Left ventricle myocardium inferior (tissue), 1 donor: ENCODE data around the gene CYP2B6. TPM values are rescaled to one million over a fixed set of nuclear protein-coding genes. Genes with fewer than 3 reads are reported as not detected.

Experiments
- DNase-seq: peaks from one replicate; pipeline ENCODE4 v3.0.0-alpha.2; 2020
- H3K27ac ChIP-seq: fragments of 200-600 bp; replicated peaks from 2 replicates; pipeline ENCODE4 v1.8.0; 2021
- H3K27me3 ChIP-seq: fragments of 200-600 bp; 2 replicates; pipeline ENCODE4 v1.8.0; 2021; ENCODE audit warnings: low read depth
- H3K36me3 ChIP-seq: fragments of 200-600 bp; 2 replicates; pipeline ENCODE4 v1.8.0; 2021
- H3K4me1 ChIP-seq: fragments of 200-600 bp; 2 replicates; pipeline ENCODE4 v1.8.0; 2021
- H3K4me3 ChIP-seq: fragments of 200-600 bp; 2 replicates; pipeline ENCODE4 v1.8.0; 2021; ENCODE audit warnings: mild to moderate bottlenecking, moderate library complexity
- H3K9me3 ChIP-seq: fragments of 200-600 bp; replicated peaks from 2 replicates; pipeline ENCODE4 v1.8.0; 2021
- CTCF ChIP-seq: fragments of 200-600 bp; IDR thresholded peaks from 2 replicates; pipeline ENCODE4 v1.8.0; 2021; ENCODE audit warnings: antibody characterized with exemption, mild to moderate bottlenecking, borderline replicate concordance
- intact Hi-C: fragments of 100-400 bp; cut with micrococcal nuclease; formaldehyde crosslinking; loops from one replicate; pipeline ENCODE4 v1.11.0; 2022
- long read RNA-seq: library from polyadenylated mRNA; unstranded; transcript quantifications from one replicate; pipeline ENCODE4 v2.0.0, GENCODE V29; 2021
- total RNA-seq: library from RNA; stranded (reverse); fragmentation: NEBNext Ultra II Directional; extraction: Animal tissue kit (Norgen Biotek cat#: 25700); gene quantifications from one replicate; pipeline ENCODE4 v1.2.1, GENCODE V29; 2021
- donor health status: DM: no; HTN: yes; CAD: no; lungs with severe emphysema.

Gene CYP2B6
- total RNA-seq: not detected
- long read RNA-seq: 0 reads

GRCh38 chr19:40990972-40991381, at the start of gene CYP2B6:
Gene CYP2B6, plus strand, starts transcription at chr19:40991282. Its CDS starts 24 bp downstream, at chr19:40991306.
- H3K27me3 ChIP-seq: peaks cover 44% of the 10 kb centered on the region
- H3K4me1 ChIP-seq: no peaks in the 10 kb centered on the region
- TF ChIP-seq CTCF: no peak
- no peak within 1 kb of the TSS for H3K4me3 ChIP-seq
- H3K9me3 ChIP-seq: peaks cover 18% of the 10 kb centered on the region
- H3K27ac ChIP-seq: no peak within 1 kb of the TSS
- intact Hi-C loops: no loop called here
- DNase-seq: no peak
- no peaks in the 10 kb centered on the region for H3K36me3 ChIP-seq

DNA sequence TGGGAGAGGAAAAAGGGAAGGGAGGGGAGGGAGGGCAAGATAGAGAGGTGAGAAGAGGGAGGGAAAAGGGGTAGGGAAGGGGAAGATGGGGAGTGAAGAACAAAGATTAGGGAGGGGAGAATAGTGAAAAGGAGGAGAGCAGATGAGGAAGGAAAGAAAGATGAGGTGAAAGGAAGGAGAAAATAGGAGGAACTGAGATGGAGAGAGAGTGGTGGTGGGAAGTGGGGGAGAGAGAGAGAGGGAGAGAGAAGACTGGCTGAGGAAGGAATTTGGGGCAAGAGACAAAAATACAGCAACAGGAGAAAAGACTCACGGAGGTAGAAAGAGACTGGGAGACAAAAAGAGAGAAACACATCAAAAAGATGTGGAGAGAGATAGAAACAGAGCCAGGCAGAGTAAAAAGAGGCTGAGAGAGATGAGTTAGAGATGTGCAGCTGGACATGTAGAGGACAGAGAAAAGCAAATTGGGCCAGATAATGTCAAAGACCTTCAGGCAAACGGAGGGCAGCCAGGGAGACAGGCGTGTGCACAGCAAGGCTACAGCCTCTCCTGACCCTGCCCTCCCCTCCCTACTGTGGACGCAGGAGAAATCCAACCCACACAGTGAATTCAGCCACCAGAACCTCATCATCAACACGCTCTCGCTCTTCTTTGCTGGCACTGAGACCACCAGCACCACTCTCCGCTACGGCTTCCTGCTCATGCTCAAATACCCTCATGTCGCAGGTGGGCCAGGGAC, 49.4 kb upstream of the CYP2B6 start:
- Histone ChIP-seq H3K27me3 (peaks cover 47% of the 10 kb centered on the region), H3K9me3 (no peaks in the 10 kb centered on the region), H3K36me3 (no peaks in the 10 kb centered on the region), H3K4me3 (no peak overlapping the region), H3K4me1 (no peaks in the 10 kb centered on the region), H3K27ac (no peak overlapping the region)
- TF ChIP-seq CTCF: no peak
- intact Hi-C loops: no loop called here
- DNase-seq: no peak

DNA sequence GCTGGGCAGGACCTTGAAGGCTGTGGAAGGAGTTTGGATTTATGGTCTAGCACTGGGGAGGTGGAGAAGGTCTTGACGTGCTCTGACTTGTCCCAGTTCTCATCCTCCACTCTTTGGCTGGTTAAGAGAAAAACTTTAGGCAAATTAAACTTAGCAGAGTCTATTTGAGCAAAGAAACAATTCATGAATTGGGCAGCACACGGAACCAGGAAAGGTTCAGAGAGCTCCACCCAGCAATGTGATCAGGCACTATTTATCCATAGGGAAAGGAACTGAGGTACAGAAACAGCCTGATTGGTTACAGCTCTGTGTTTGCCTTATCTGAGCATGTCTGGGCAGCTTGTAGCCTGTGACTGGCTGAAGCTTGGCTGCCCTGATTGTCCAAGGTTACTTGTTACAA, 45.4 kb upstream of the CYP2B6 start:
- DNase-seq: no peak
- TF ChIP-seq CTCF: no peak
- intact Hi-C loops: no loop called here

DNA sequence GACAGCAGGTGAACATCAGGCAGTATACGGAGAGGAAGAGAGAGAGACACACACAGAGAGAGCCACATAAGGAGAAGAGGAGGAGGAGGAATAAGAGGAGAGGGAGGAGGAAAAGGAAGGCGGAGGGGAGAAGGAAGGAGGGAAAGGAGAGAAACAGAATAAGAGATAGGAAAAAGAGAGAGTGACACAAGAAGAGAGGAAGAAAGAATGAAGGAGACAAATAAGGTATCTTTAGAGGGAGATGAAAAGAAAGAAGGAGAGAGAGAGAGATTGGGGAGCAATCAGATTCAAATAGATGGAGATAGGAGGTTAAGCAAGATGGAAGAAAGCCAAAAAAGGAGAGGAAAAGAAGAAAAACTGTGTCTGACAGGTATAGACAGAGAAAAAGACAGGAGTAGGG, 44.0 kb upstream of the CYP2B6 start:
- H3K27me3 ChIP-seq: peaks cover 11% of the 10 kb centered on the region
- no peaks in the 10 kb centered on the region for H3K36me3 ChIP-seq
- no peak for TF ChIP-seq CTCF
- no peaks in the 10 kb centered on the region for H3K9me3 ChIP-seq
- intact Hi-C loops: no loop called here
- no peak overlapping the region for H3K27ac ChIP-seq
- H3K4me3 ChIP-seq: no peak overlapping the region
- H3K4me1 ChIP-seq: no peaks in the 10 kb centered on the region
- no peak for DNase-seq

More for the DNA sequence above, 45.4 kb upstream of the CYP2B6 start:
- no peaks in the 10 kb centered on the region for H3K4me1 ChIP-seq
- H3K9me3 ChIP-seq: no peaks in the 10 kb centered on the region
- no peaks in the 10 kb centered on the region for H3K36me3 ChIP-seq
- no peak overlapping the region for H3K4me3 ChIP-seq
- peaks cover 11% of the 10 kb centered on the region for H3K27me3 ChIP-seq
- H3K27ac ChIP-seq: no peak overlapping the region

DNA sequence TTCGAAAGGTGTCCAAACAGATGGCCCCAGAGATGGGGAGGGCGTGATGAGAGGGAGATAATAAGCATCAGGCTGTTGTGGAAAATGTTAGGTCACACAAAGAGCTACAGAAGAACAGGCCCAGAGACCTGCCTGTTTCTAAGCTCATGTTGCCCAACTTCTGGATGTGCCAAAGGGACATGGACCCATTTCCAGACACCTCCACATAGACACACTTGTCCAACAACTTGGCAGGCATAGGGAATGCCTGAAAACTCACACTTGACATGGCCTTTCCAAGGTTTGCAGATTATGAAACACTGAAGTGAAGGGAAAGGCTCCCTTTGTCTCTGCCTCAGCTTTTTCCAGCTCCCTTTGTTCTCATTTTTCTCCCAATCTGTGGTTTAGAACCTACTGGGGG, 43.5 kb upstream of the CYP2B6 start:
- Histone ChIP-seq H3K27me3 (peaks cover 11% of the 10 kb centered on the region), H3K36me3 (no peaks in the 10 kb centered on the region), H3K27ac (no peak overlapping the region), H3K9me3 (peaks cover 3% of the 10 kb centered on the region), H3K4me3 (no peak overlapping the region), H3K4me1 (no peaks in the 10 kb centered on the region)
- no peak for DNase-seq
- no peak for TF ChIP-seq CTCF
- intact Hi-C loops: no loop called here
